ENCODE measurements around the gene APOL3. TPM values are rescaled to one million over a fixed set of nuclear protein-coding genes. Genes with fewer than 3 reads are reported as not detected.

APOL3 gene
- total RNA-seq, 1 donor from 2014 or later: 2.3 TPM

DNA sequence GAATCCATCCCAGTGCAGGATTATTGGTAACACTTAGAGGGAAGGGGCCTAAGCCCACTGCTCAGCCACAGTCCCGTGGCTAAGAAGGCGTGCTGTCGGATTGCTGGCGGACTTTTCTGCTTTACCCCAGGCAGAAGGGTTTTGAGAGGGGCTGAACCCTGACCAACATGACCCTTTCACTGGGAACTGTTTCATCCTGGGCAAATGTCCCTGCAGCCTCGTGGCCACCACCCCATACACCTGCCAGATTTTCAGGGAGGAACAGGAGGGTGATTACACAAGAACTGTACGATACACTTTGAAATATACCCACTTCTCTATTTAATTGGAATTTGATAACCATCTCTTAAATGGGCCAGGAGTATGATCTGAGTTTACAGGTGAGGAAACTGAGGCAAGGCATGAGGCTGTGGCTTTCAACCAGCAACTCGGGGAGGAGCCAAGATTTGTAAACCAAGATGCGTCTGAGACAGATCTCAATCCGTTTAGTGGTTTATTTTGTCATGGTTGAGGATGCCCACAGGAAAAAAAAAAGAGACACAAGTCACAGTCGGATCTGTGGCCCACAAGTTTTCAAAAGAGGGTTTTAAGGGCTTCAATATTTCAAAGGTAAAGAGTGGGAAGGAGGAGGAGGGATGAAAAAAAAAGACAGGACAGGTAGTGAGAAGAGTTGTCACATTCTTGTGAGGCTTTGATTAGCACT is 6.1 kb upstream of the APOL3 start:
- FAIRE-seq: no peak
- no peak overlapping the region for H3K27ac Mint-ChIP-seq (ENCODE audit: unreplicated experiment)
- H3K9me3 Mint-ChIP-seq (ENCODE audit: unreplicated experiment): no peaks in the 10 kb centered on the region

GRCh38 chr22:36166086-36166485 is 5.5 kb upstream of the APOL3 start:
- TF ChIP-seq CTCF (IDR thresholded peaks at IDR 0.05; ENCODE audit: insufficient read depth, low read depth, low read length): no peak
- Histone ChIP-seq H3K36me3 (ENCODE audit: insufficient read depth, low read length) (no peaks in the 10 kb centered on the region), H3K4me3 (ENCODE audit: insufficient read depth, low read depth, low read length) (no peak overlapping the region), H3K9me3 (ENCODE audit: insufficient read depth, low read depth, low read length) (no peaks in the 10 kb centered on the region), H2AFZ (ENCODE audit: low read depth, low read length) (no peak overlapping the region), H3K4me2 (ENCODE audit: low read length) (no peak overlapping the region), H3K27me3 (ENCODE audit: insufficient read depth, low read length) (peaks cover 23% of the 10 kb centered on the region), H3K79me2 (ENCODE audit: insufficient read depth, low read length) (no peaks in the 10 kb centered on the region), H3K4me1 (ENCODE audit: insufficient read depth, low read length) (no peaks in the 10 kb centered on the region), H3K9ac (ENCODE audit: low read length) (no peak overlapping the region), H4K20me1 (ENCODE audit: insufficient read depth, low read length) (no peaks in the 10 kb centered on the region), H3K27ac (ENCODE audit: low read depth, low read length) (no peak overlapping the region)
- H3K36me3 Mint-ChIP-seq (ENCODE audit: low read depth, unreplicated experiment): no peaks in the 10 kb centered on the region
- peaks cover 2% of the 10 kb centered on the region for H3K4me1 Mint-ChIP-seq (ENCODE audit: low read depth, unreplicated experiment)
- no peak overlapping the region for H3K27ac Mint-ChIP-seq (ENCODE audit: unreplicated experiment)
- peaks cover 7% of the 10 kb centered on the region for H3K27me3 Mint-ChIP-seq (ENCODE audit: low read depth, unreplicated experiment)
- H3K4me3 Mint-ChIP-seq (ENCODE audit: unreplicated experiment): no peak overlapping the region
- FAIRE-seq (no peak), DNase-seq (ENCODE audit: low read depth) (no peak)
- H3K9me3 Mint-ChIP-seq (ENCODE audit: unreplicated experiment): no peaks in the 10 kb centered on the region

More for the DNA sequence above, 6.1 kb upstream of the APOL3 start:
- Histone ChIP-seq H3K9me3 (ENCODE audit: insufficient read depth, low read depth, low read length) (no peaks in the 10 kb centered on the region), H3K36me3 (ENCODE audit: insufficient read depth, low read length) (no peaks in the 10 kb centered on the region), H3K9ac (ENCODE audit: low read length) (no peak overlapping the region), H3K27me3 (ENCODE audit: insufficient read depth, low read length) (peaks cover 23% of the 10 kb centered on the region), H3K4me3 (ENCODE audit: insufficient read depth, low read depth, low read length) (no peak overlapping the region), H4K20me1 (ENCODE audit: insufficient read depth, low read length) (no peaks in the 10 kb centered on the region), H3K27ac (ENCODE audit: low read depth, low read length) (no peak overlapping the region), H2AFZ (ENCODE audit: low read depth, low read length) (no peak overlapping the region), H3K4me1 (ENCODE audit: insufficient read depth, low read length) (no peaks in the 10 kb centered on the region), H3K4me2 (ENCODE audit: low read length) (no peak overlapping the region), H3K79me2 (ENCODE audit: insufficient read depth, low read length) (no peaks in the 10 kb centered on the region)
- H3K4me3 Mint-ChIP-seq (ENCODE audit: unreplicated experiment): no peak overlapping the region
- H3K36me3 Mint-ChIP-seq (ENCODE audit: low read depth, unreplicated experiment): no peaks in the 10 kb centered on the region
- peaks cover 2% of the 10 kb centered on the region for H3K4me1 Mint-ChIP-seq (ENCODE audit: low read depth, unreplicated experiment)
- peaks cover 7% of the 10 kb centered on the region for H3K27me3 Mint-ChIP-seq (ENCODE audit: low read depth, unreplicated experiment)
- TF ChIP-seq EZH2 (IDR thresholded peaks at IDR 0.05; ENCODE audit: insufficient read depth, low read length) (no peak), CTCF (IDR thresholded peaks at IDR 0.05; ENCODE audit: insufficient read depth, low read depth, low read length) (no peak)
- no peak for DNase-seq (ENCODE audit: low read depth)

DNA sequence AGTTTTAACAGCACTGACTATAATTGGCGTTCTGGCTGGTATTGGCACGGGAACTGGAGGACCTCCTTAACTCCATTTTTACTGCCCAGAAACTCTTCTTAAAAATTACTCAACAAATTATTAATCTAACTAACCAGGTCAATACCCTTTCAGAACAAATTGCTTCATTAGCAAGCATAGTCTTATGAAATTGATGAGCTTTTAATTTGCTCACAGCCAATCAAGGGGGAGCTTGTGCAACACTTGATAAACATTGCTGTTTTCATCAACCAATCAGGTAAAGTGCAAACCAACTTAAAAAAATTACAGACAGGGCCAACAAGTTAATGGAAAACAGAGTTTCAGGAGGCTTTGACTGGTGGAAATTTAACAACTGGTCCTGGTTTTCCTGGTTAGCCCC is 4.6 kb upstream of the APOL3 start:
- Histone ChIP-seq H3K4me1 (ENCODE audit: insufficient read depth, low read length) (no peaks in the 10 kb centered on the region), H3K27me3 (ENCODE audit: insufficient read depth, low read length) (peaks cover 23% of the 10 kb centered on the region), H3K4me2 (ENCODE audit: low read length) (no peak overlapping the region), H3K36me3 (ENCODE audit: insufficient read depth, low read length) (no peaks in the 10 kb centered on the region), H3K4me3 (ENCODE audit: insufficient read depth, low read depth, low read length) (no peak overlapping the region), H2AFZ (ENCODE audit: low read depth, low read length) (no peak overlapping the region), H3K9me3 (ENCODE audit: insufficient read depth, low read depth, low read length) (no peaks in the 10 kb centered on the region), H3K9ac (ENCODE audit: low read length) (no peak overlapping the region), H3K79me2 (ENCODE audit: insufficient read depth, low read length) (no peaks in the 10 kb centered on the region), H3K27ac (ENCODE audit: low read depth, low read length) (no peak overlapping the region), H4K20me1 (ENCODE audit: insufficient read depth, low read length) (no peaks in the 10 kb centered on the region)
- H3K4me1 Mint-ChIP-seq (ENCODE audit: low read depth, unreplicated experiment): peaks cover 8% of the 10 kb centered on the region
- no peak for DNase-seq (ENCODE audit: low read depth)
- H3K9me3 Mint-ChIP-seq (ENCODE audit: unreplicated experiment): no peaks in the 10 kb centered on the region
- H3K36me3 Mint-ChIP-seq (ENCODE audit: low read depth, unreplicated experiment): no peaks in the 10 kb centered on the region
- H3K27me3 Mint-ChIP-seq (ENCODE audit: low read depth, unreplicated experiment): peaks cover 9% of the 10 kb centered on the region
- no peak overlapping the region for H3K4me3 Mint-ChIP-seq (ENCODE audit: unreplicated experiment)
- no peak for FAIRE-seq
- TF ChIP-seq EZH2 (IDR thresholded peaks at IDR 0.05; ENCODE audit: insufficient read depth, low read length) (no peak), CTCF (IDR thresholded peaks at IDR 0.05; ENCODE audit: insufficient read depth, low read depth, low read length) (no peak)
- H3K27ac Mint-ChIP-seq (ENCODE audit: unreplicated experiment): no peak overlapping the region
